ENCODE measurements around the gene MPRIP. TPM values are rescaled to one million over a fixed set of nuclear protein-coding genes. Genes with fewer than 3 reads are reported as not detected.

Gene MPRIP
- total RNA-seq, 1 experiment from 2014 or later: 258 TPM

- H3K9me3 ChIP-seq (ENCODE audit: control insufficient read depth in 1 of 2, insufficient read depth in 1 of 2, low read depth in 1 of 2, low read length in 2 of 2): no peaks in the 10 kb centered on the region
- no peaks in the 10 kb centered on the region; the same call in 1 of the 2 replicates for H3K79me2 ChIP-seq (ENCODE audit: insufficient read depth, low read length)
- peaks cover 2 to 26% of the 10 kb centered on the region in 2 experiments; a peak in 2 of 4 replicates for H3K4me1 ChIP-seq (ENCODE audit: control insufficient read depth in 1 of 2, insufficient read depth in 2 of 2, low read length in 2 of 2)
- ChIA-PET CTCF (no interaction called here), POLR2A (no interaction called here), RAD21 (ENCODE audit: low non-redundant PET in 1 of 2, low total read pairs in 2 of 2, uncharacterized antibody in 2 of 2, unreplicated experiment in 2 of 2) (no interaction called here)
- no peak for TF ChIP-seq EZH2phosphoT487 (IDR thresholded peaks at IDR 0.05; ENCODE audit: borderline replicate concordance)
- no peak for TF ChIP-seq SP1 (IDR thresholded peaks at IDR 0.05; ENCODE audit: low read depth)
- TF ChIP-seq REST (IDR thresholded peaks at IDR 0.05; ENCODE audit: low read depth): no peak
- no peak for TF ChIP-seq ZFX (IDR thresholded peaks at IDR 0.05)
- TF ChIP-seq TCF7L2 (IDR thresholded peaks at IDR 0.05; ENCODE audit: borderline replicate concordance, extremely low read depth, insufficient read depth, insufficient read length): no peak
- TF ChIP-seq FOSL1 (IDR thresholded peaks at IDR 0.05; ENCODE audit: low read depth): no peak
- TF ChIP-seq ELF1 (IDR thresholded peaks at IDR 0.05; ENCODE audit: borderline replicate concordance, low read depth): no peak
- no peak for TF ChIP-seq JUND (IDR thresholded peaks at IDR 0.05)
- TF ChIP-seq CBX3 (IDR thresholded peaks at IDR 0.05; ENCODE audit: low read depth): no peak
- no peak for TF ChIP-seq YY1 (IDR thresholded peaks at IDR 0.05; ENCODE audit: extremely low read depth, insufficient replicate concordance, low read depth, low read length)
- no peak for TF ChIP-seq SRF (IDR thresholded peaks at IDR 0.05; ENCODE audit: low read depth)
- TF ChIP-seq CEBPB (IDR thresholded peaks at IDR 0.05; ENCODE audit: low read depth): no peak
- TF ChIP-seq SIN3A (IDR thresholded peaks at IDR 0.05; ENCODE audit: low read depth): no peak
- no peak for TF ChIP-seq POLR2AphosphoS5 (IDR thresholded peaks at IDR 0.05; ENCODE audit: low read depth, low read length)
- H3K4me2 ChIP-seq (ENCODE audit: low read length): no peak overlapping the region
- no peak overlapping the region for H3K27ac ChIP-seq (ENCODE audit: low read depth, low read length)
- H3K4me3 ChIP-seq (replicated peaks in 1 of 2; ENCODE audit: low read depth in 1 of 2, low read length in 2 of 2): no peak overlapping the region
- no peaks in the 10 kb centered on the region for H3K9me2 ChIP-seq (ENCODE audit: insufficient read depth)
- no peak overlapping the region for H2AFZ ChIP-seq (ENCODE audit: low read depth, low read length, poor library complexity, severe bottlenecking)
- ATAC-seq (no peak), DNase-seq (ENCODE audit: low read depth, low spot score) (no peak)
- H3K27me3 ChIP-seq (ENCODE audit: insufficient read depth, low read length): no peaks in the 10 kb centered on the region
- H3K9ac ChIP-seq (ENCODE audit: low read length): no peak overlapping the region
- H4K20me1 ChIP-seq (ENCODE audit: insufficient read depth): no peaks in the 10 kb centered on the region
- TSS peak; percentile 9 for BruUV-seq (replicated peaks)
- intact Hi-C loops (cut with micrococcal nuclease): no loop called here
- H3K36me3 ChIP-seq (ENCODE audit: control insufficient read depth in 1 of 2, insufficient read depth in 2 of 2, low read length in 2 of 2): peaks cover 21 to 53% of the 10 kb centered on the region in 2 experiments
Observed at GRCh38 chr17:17154981-17155380, 112.7 kb downstream of the MPRIP start.
